Posterior cingulate gyrus (tissue), 11 donors: Measurements from ENCODE around the gene MYH10.
A peak's percentile ranks its signal among the peaks of the same experiment; 100 is the strongest.

Experiments used
- DNase-seq, 10 donors: peaks; one replicate each; pipeline versions ENCODE4 v3.0.0 to v3.0.0-alpha.2; 2020 to 2021; ENCODE audit warnings: mixed read lengths in 3 of 10
- intact Hi-C: fragments of 100-400 bp; cut with DNase I; formaldehyde crosslinking; loops from one replicate; pipeline ENCODE4 v1.15.1; 2023

The MYH10 gene

GRCh38 chr17:8463099-8463498 lies 167.4 kb downstream of the MYH10 start:
- intact Hi-C loops: no loop called here
- no peak for DNase-seq

- intact Hi-C loops: no loop called here
- no peak for DNase-seq
Observed at GRCh38 chr17:8462564-8462963, 168.0 kb downstream of the MYH10 start.

- intact Hi-C loops: no loop called here
Observed at GRCh38 chr17:8459831-8460230, 170.7 kb downstream of the MYH10 start.

GRCh38 chr17:8459107-8459506 lies 171.4 kb downstream of the MYH10 start:
- intact Hi-C loops: no loop called here
- no peak for DNase-seq

More at GRCh38 chr17:8459831-8460230, 170.7 kb downstream of the MYH10 start:
- DNase-seq: no peak

- DNase-seq: no peak
- intact Hi-C loops: no loop called here
Observed at GRCh38 chr17:8458128-8458527, 172.4 kb downstream of the MYH10 start.

- no peak for DNase-seq
- intact Hi-C loops: no loop called here
Observed at GRCh38 chr17:8455665-8456209, 174.8 kb downstream of the MYH10 start.

GRCh38 chr17:8453326-8453725 lies 177.2 kb downstream of the MYH10 start:
- no peak for DNase-seq
- intact Hi-C loops: no loop called here

- no peak for DNase-seq
- intact Hi-C loops: no loop called here
Observed at GRCh38 chr17:8451933-8452614, 178.5 kb downstream of the MYH10 start.

- no peak for DNase-seq
- intact Hi-C loops: no loop called here
Observed at GRCh38 chr17:8448310-8448709, 182.2 kb downstream of the MYH10 start.

GRCh38 chr17:8447799-8448198 lies 182.7 kb downstream of the MYH10 start:
- intact Hi-C loops: no loop called here
- no peak for DNase-seq

- intact Hi-C loops: no loop called here
- DNase-seq: no peak
Observed at GRCh38 chr17:8445536-8445935, 185.0 kb downstream of the MYH10 start.

- no peak for DNase-seq
- intact Hi-C loops: no loop called here
Observed at GRCh38 chr17:8444494-8444893, 186.0 kb downstream of the MYH10 start.

- intact Hi-C loops: no loop called here
- peak in 2 of 10 donors; percentile 21 to 67 for DNase-seq
Observed at GRCh38 chr17:8443756-8444155, 186.8 kb downstream of the MYH10 start.

GRCh38 chr17:8442310-8442709 lies 188.2 kb downstream of the MYH10 start:
- intact Hi-C loops: no loop called here
- no peak for DNase-seq

- DNase-seq: no peak
- intact Hi-C loops: no loop called here
Observed at GRCh38 chr17:8441690-8442089, 188.8 kb downstream of the MYH10 start.

- intact Hi-C loops: loop anchor here (5.0 kb wide), 2 partner anchors 57 to 193 kb away; partner anchors contain the start of genes MYH10 and RPL26
- no peak for DNase-seq
Observed at GRCh38 chr17:8439681-8440080, 190.8 kb downstream of the MYH10 start.

- intact Hi-C loops: loop anchor here (5.0 kb wide), 2 partner anchors 56 to 194 kb away; partner anchors contain the start of genes MYH10 and RPL26
- no peak for DNase-seq
Observed at GRCh38 chr17:8438441-8438840, 192.1 kb downstream of the MYH10 start.

GRCh38 chr17:8436844-8437171 lies 193.7 kb downstream of the MYH10 start:
- intact Hi-C loops: loop anchor here (2.0 to 5.0 kb wide), 3 partner anchors 42 to 195 kb away; partner anchors contain the start of genes MYH10 and RPL26
- DNase-seq: no peak

- intact Hi-C loops: loop anchor here (2.0 to 5.0 kb wide), 3 partner anchors 42 to 196 kb away; partner anchors contain the start of genes MYH10 and RPL26
- peak in 9 of 10 donors; percentile 33 to 92 (median 49) for DNase-seq
Observed at GRCh38 chr17:8436169-8436843, 194.2 kb downstream of the MYH10 start.

GRCh38 chr17:8435245-8436168 lies 195.0 kb downstream of the MYH10 start, which contains the start of gene NDEL1:
Gene NDEL1, plus strand, starts transcription at chr17:8435884. Its CDS starts 8,388 bp downstream, at chr17:8444272.
- intact Hi-C loops: loop anchor here (2.0 to 5.0 kb wide), 3 partner anchors 43 to 197 kb away; partner anchors contain the start of genes MYH10 and RPL26
- peak; percentile 98 to 100 (median 99) for DNase-seq
